Measurements from ENCODE around the gene MACROD1.

GRCh38 chr11:64203421-64204079, 37.6 kb upstream of the MACROD1 start:
- TF ChIP-seq CTCF (IDR thresholded peaks at IDR 0.05) (no peak), POLR2AphosphoS5 (IDR thresholded peaks at IDR 0.05) (no peak), EP300 (IDR thresholded peaks at IDR 0.05) (no peak)

All from esophagus muscularis mucosa (tissue), 4 donors.